ENCODE measurements around the gene ZNF428.

DNA sequence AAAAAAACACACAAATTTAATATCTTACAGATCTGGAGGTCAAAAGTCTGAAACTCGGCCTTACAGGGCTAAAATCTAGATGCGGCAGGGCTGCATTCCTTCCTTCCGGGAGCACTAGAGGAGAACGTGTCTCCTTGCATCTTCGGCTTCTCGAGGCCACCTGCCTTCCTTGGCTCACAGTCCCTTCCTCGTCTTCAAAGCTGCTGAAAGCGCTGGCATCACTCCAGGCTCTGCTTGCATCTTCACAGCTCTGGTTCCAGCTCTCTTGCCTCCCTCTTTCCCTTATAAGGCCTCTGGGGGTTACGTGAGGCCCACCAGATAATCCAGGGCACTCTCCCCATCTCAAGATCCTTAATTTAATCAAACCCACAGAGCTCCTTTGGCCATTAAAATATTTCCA is 54.6 kb downstream of the ZNF428 start:
- TF ChIP-seq, protein P1, sequence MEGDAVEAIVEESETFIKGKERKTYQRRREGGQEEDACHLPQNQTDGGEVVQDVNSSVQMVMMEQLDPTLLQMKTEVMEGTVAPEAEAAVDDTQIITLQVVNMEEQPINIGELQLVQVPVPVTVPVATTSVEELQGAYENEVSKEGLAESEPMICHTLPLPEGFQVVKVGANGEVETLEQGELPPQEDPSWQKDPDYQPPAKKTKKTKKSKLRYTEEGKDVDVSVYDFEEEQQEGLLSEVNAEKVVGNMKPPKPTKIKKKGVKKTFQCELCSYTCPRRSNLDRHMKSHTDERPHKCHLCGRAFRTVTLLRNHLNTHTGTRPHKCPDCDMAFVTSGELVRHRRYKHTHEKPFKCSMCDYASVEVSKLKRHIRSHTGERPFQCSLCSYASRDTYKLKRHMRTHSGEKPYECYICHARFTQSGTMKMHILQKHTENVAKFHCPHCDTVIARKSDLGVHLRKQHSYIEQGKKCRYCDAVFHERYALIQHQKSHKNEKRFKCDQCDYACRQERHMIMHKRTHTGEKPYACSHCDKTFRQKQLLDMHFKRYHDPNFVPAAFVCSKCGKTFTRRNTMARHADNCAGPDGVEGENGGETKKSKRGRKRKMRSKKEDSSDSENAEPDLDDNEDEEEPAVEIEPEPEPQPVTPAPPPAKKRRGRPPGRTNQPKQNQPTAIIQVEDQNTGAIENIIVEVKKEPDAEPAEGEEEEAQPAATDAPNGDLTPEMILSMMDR (conservative IDR thresholded peaks at IDR 0.05 in 1 of 2, IDR thresholded peaks at IDR 0.05 in 1 of 2; ENCODE audit: low read depth in 1 of 2, low read length in 2 of 2) = no peak
- TF ChIP-seq EZH2 (IDR thresholded peaks at IDR 0.05; ENCODE audit: low read length, missing control alignments) = no peak
